K562 (cell line): ENCODE measurements around the gene BANP. TPM values are rescaled to one million over a fixed set of nuclear protein-coding genes. Genes with fewer than 3 reads are reported as not detected.

Experiments
- ATAC-seq: fragments of 200-7000 bp; cut with Tn5 transposase; 3 replicates; pipeline ENCODE4 v1.9.1; 2020; ENCODE audit warnings: moderate library complexity
- BruUV-seq: library from RNA; stranded (reverse); fragments of 400-500 nt; replicated peaks from 2 replicates; lab custom pipeline; 2021; lab: Mats Ljungman, UMichigan
- CTCF ChIA-PET: fragments of 300-600 bp; formaldehyde crosslinking; extraction: SDS; loops from one replicate; lab custom pipeline; 2021; ENCODE audit warnings: low intra/inter-chr PET ratio; lab: Yijun Ruan, JAX
- POLR2A ChIA-PET: fragments of 300-600, 350-650 bp; sonication (Branson Sonifier 250); formaldehyde crosslinking; extraction: SDS; loops from one replicate; lab custom pipeline; 2021; ENCODE audit warnings: antibody characterized with exemption, inconsistent platforms; lab: Yijun Ruan, JAX
- DNase-seq, 4 experiments: peaks; one replicate each; pipeline versions ENCODE4 v3.0.0 to v3.0.0-alpha.2; 2011 to 2018; ENCODE audit warnings: low spot score in 3 of 4, mixed read lengths in 3 of 4; ENCODE audit errors: extremely low read depth in 1 of 4
- FAIRE-seq: peaks from 2 replicates; lab custom pipeline; 2011; peaks lifted over from hg19 to GRCh38; lab: Jason Lieb, UNC
- H2AFZ ChIP-seq: 2 replicates; pipeline ENCODE4 v1.6.0; 2011; ENCODE audit warnings: low read depth, low read length, control low read depth, inconsistent platforms
- H3K27ac ChIP-seq: fragments of 200-600 bp; 3 replicates; pipeline ENCODE4 v1.8.0; 2011; ENCODE audit warnings: low read depth, mild to moderate bottlenecking, control low read depth, inconsistent platforms, low read length, moderate library complexity, mixed read lengths; ENCODE audit errors: extremely low read depth
- H3K27me3 ChIP-seq, 2 experiments: fragments of 300-600 bp in 1 of 2; 2 replicates in 1 of 2; 3 replicates in 1 of 2; pipeline versions ENCODE4 v1.6.0 to v1.8.0; 2011; ENCODE audit warnings: inconsistent platforms in 2 of 2, low read length in 2 of 2, mild to moderate bottlenecking in 1 of 2, mixed read lengths in 1 of 2, moderate library complexity in 1 of 2; ENCODE audit not compliant: control insufficient read depth in 2 of 2, insufficient read depth in 2 of 2
- H3K36me3 ChIP-seq: fragments of 300-600 bp; 3 replicates; pipeline ENCODE4 v1.8.0; 2011; ENCODE audit warnings: mild to moderate bottlenecking, low read length, inconsistent platforms; ENCODE audit not compliant: control insufficient read depth, insufficient read depth
- H3K4me1 ChIP-seq, 2 experiments: fragments of 200-600 bp in 1 of 2; replicated peaks in 1 of 2; 2 replicates in 1 of 2; 3 replicates in 1 of 2; pipeline versions ENCODE4 v1.5.1 to v1.8.0; 2011; ENCODE audit warnings: inconsistent platforms in 2 of 2, low read length in 2 of 2, mild to moderate bottlenecking in 1 of 2, mixed read lengths in 1 of 2, moderate library complexity in 1 of 2; ENCODE audit not compliant: control insufficient read depth in 2 of 2, insufficient read depth in 2 of 2
- H3K4me2 ChIP-seq: 2 replicates; pipeline ENCODE4 v1.6.1; 2011; ENCODE audit warnings: low read length, control low read depth, inconsistent platforms, mixed read lengths; ENCODE audit not compliant: insufficient read depth
- H3K4me3 ChIP-seq: fragments of 200-600 bp; sonication (generic), shearing (Covaris generic); 2 replicates; pipeline ENCODE4 v1.5.1; 2016; ENCODE audit warnings: control low read depth, inconsistent platforms
- H3K79me2 ChIP-seq: fragments of 200-600 bp; 3 replicates; pipeline ENCODE4 v1.8.0; 2011; ENCODE audit warnings: low read length, inconsistent platforms; ENCODE audit not compliant: control insufficient read depth, insufficient read depth
- H3K9ac ChIP-seq, 2 experiments: 2 replicates each; pipeline versions ENCODE4 v1.6.0 to v1.6.1; 2011; ENCODE audit warnings: low read depth in 2 of 2, low read length in 2 of 2, control low read depth in 1 of 2, inconsistent platforms in 1 of 2, mild to moderate bottlenecking in 1 of 2, mixed read lengths in 1 of 2; ENCODE audit not compliant: insufficient read depth in 1 of 2
- H3K9me1 ChIP-seq: one replicate; pipeline ENCODE4 v1.6.0; 2011; ENCODE audit warnings: inconsistent platforms, mild to moderate bottlenecking, low read length, moderate library complexity; ENCODE audit not compliant: control insufficient read depth, insufficient read depth
- H3K9me3 ChIP-seq: replicated peaks from 2 replicates; pipeline ENCODE4 v1.5.1; 2011; ENCODE audit warnings: low read depth, low read length, inconsistent platforms; ENCODE audit not compliant: control insufficient read depth, insufficient read depth
- H4K20me1 ChIP-seq: replicated peaks from 2 replicates; pipeline ENCODE4 v1.6.1; 2011; ENCODE audit warnings: low read length, inconsistent platforms, mixed read lengths; ENCODE audit not compliant: control insufficient read depth, insufficient read depth
- BMI1 ChIP-seq: fragments of 150-350 bp; IDR thresholded peaks from 2 replicates; pipeline ENCODE4 v1.6.1; 2014; ENCODE audit warnings: low read length
- TEAD1 ChIP-seq, 2 experiments: fragments of 450-650 bp in 1 of 2; sonication (generic) in 1 of 2; formaldehyde crosslinking; IDR thresholded peaks; 2 replicates each; pipeline versions ENCODE4 v1.4.0 to v1.8.0; 2020 to 2022; ENCODE audit warnings: mild to moderate bottlenecking in 2 of 2, missing genetic modification reagents in 1 of 2
- ZNF316 ChIP-seq: fragments of 450-650 bp; IDR thresholded peaks from 2 replicates; pipeline ENCODE4 v1.6.1; 2016
- WGBS: fragments of 100-300 bp; shearing (Covaris generic); methylation state at CpG from one replicate; pipeline ENCODE4 v1.1.6; 2016; ENCODE audit warnings: low coverage, mixed read lengths; ENCODE audit not compliant: insufficient coverage; ENCODE audit errors: missing lambda C conversion rate; 5-methylcytosine and 5-hydroxymethylcytosine counted together
- in situ Hi-C: fragments of 300-500 bp; cut with MboI; formaldehyde crosslinking; loops from 4 replicates; pipeline ENCODE4 v1.15.0; 2018; ENCODE audit warnings: inconsistent platforms, mixed read lengths
- intact Hi-C: fragments of 100-400 bp; cut with micrococcal nuclease; formaldehyde crosslinking; loops from 2 replicates; pipeline ENCODE4 v1.14.2; 2022
- polyA plus RNA-seq, 8 experiments: library from polyadenylated mRNA; depleted of rRNA in 4 of 8; stranded (reverse) in 5 of 8; unstranded in 3 of 8; fragments of >200 nt; fragmentation: Nextera tagmentation in 2 of 8; fragmentation: Illumina TruSeq in 1 of 8; extraction: Ambion mirVana in 2 of 8; extraction: Trizol in 1 of 8; gene quantifications; 2 replicates each; pipeline versions ENCODE4 v1.2.1 to v1.2.3, GENCODE V29; 2011 to 2014; ENCODE audit warnings: inconsistent platforms in 1 of 8, missing spikeins in 1 of 8
- total RNA-seq, 7 experiments: library from RNA; depleted of rRNA in 6 of 7; stranded (reverse); fragments of >200 nt in 6 of 7; fragmentation: Illumina TruSeq in 2 of 7; extraction: Trizol in 2 of 7; gene quantifications; 2 replicates each; pipeline versions ENCODE4 v1.2.1 to v1.2.3, GENCODE V29; 2011 to 2021; ENCODE audit warnings: low replicate concordance in 1 of 7
- TF ChIP-seq, protein P1 (sequence below): sonication (generic); formaldehyde crosslinking; IDR thresholded peaks from 2 replicates; pipeline ENCODE4 v1.8.0; 2023; ENCODE audit warnings: missing genetic modification reagents, mild to moderate bottlenecking, borderline replicate concordance

The BANP gene
- total and polyA plus RNA-seq, 9 of the 15 experiments (the other 6 are each of a cell fraction or from before 2014, with no cell fraction given) = 4.6 to 22.1 (median 15.6) TPM

DNA sequence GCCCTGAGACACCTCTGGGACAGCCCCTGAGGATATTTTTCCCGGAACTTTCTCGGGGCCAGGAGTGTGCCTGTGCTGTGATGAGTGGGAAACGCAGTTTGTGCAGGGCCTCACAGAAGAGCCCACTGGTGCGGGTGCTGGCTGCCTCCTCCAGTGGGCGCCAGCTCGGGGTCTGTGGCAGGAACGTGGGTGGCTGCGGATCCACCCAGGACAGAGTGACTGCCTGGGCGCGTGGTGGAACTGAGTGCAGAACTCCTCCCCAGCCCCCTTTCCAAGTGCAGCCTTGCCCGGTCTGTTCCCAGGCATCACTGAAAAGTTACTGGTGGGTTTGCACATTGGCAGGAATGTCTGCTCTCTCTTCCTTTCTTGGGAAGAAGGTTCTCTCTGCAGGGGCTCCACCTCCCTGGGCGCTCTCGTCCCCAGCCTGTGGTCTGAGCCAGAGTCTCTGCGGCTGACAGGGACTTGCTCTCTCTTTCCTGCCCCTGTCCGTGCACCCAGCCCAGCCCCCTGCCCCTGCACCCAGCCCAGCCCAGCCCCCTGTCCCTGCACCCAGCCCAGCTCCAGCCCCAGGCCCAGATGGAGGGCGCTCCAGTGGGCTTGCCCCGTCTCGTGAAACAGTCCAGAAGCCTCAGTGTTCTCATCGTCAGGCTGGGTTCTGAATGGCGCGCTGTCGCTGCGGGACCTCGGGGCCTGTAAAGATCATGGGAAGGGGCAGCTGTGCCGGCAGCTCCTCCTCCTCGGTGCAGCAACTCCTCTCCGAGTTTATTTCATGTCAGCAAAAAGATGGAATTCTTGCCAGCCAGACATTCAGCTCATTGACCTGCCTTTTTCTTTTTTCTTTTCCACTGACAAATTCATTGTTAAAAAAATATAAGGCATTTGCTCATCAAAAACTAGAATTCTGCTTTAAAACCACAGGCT lies 117.5 kb downstream of the BANP start:
- CTCF ChIA-PET = no interaction called here
- no peaks in the 10 kb centered on the region for H3K9me3 ChIP-seq
- H3K9me1 ChIP-seq = peaks cover 6% of the 10 kb centered on the region
- H2AFZ ChIP-seq = no peak overlapping the region
- H3K9ac ChIP-seq = no peak overlapping the region
- no peak overlapping the region for H3K4me3 ChIP-seq
- in situ Hi-C loops (no loop called here), intact Hi-C loops (no loop called here)
- H4K20me1 ChIP-seq = no peaks in the 10 kb centered on the region
- BruUV-seq = no TSS peak
- no peak overlapping the region for H3K4me2 ChIP-seq
- FAIRE-seq (no peak), DNase-seq (no peak), ATAC-seq (no peak)
- POLR2A ChIA-PET = interaction anchor here (0.6 kb wide), 1 partner anchor 114 kb away, joined by 3 read pairs; no protein-coding TSS in a partner anchor
- no peak overlapping the region for H3K27ac ChIP-seq
- TF ChIP-seq, protein P1, sequence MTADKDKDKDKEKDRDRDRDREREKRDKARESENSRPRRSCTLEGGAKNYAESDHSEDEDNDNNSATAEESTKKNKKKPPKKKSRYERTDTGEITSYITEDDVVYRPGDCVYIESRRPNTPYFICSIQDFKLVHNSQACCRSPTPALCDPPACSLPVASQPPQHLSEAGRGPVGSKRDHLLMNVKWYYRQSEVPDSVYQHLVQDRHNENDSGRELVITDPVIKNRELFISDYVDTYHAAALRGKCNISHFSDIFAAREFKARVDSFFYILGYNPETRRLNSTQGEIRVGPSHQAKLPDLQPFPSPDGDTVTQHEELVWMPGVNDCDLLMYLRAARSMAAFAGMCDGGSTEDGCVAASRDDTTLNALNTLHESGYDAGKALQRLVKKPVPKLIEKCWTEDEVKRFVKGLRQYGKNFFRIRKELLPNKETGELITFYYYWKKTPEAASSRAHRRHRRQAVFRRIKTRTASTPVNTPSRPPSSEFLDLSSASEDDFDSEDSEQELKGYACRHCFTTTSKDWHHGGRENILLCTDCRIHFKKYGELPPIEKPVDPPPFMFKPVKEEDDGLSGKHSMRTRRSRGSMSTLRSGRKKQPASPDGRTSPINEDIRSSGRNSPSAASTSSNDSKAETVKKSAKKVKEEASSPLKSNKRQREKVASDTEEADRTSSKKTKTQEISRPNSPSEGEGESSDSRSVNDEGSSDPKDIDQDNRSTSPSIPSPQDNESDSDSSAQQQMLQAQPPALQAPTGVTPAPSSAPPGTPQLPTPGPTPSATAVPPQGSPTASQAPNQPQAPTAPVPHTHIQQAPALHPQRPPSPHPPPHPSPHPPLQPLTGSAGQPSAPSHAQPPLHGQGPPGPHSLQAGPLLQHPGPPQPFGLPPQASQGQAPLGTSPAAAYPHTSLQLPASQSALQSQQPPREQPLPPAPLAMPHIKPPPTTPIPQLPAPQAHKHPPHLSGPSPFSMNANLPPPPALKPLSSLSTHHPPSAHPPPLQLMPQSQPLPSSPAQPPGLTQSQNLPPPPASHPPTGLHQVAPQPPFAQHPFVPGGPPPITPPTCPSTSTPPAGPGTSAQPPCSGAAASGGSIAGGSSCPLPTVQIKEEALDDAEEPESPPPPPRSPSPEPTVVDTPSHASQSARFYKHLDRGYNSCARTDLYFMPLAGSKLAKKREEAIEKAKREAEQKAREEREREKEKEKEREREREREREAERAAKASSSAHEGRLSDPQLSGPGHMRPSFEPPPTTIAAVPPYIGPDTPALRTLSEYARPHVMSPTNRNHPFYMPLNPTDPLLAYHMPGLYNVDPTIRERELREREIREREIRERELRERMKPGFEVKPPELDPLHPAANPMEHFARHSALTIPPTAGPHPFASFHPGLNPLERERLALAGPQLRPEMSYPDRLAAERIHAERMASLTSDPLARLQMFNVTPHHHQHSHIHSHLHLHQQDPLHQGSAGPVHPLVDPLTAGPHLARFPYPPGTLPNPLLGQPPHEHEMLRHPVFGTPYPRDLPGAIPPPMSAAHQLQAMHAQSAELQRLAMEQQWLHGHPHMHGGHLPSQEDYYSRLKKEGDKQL = no peak
- TF ChIP-seq ZNF316 (0 out of 2 replicates have a peak, but pooled peaks have one; percentile 3), TEAD1 (CRISPR knock-in tag; IDR thresholded peaks at IDR 0.05) (no peak), BMI1 (no peak)
- WGBS = 86% methylated on average over 17 of the region's 27 CpGs
- H3K79me2 ChIP-seq = no peaks in the 10 kb centered on the region
- peaks cover 0 to 8% of the 10 kb centered on the region in 2 experiments; a peak in 2 of 5 replicates for H3K4me1 ChIP-seq
- no peaks in the 10 kb centered on the region for H3K27me3 ChIP-seq
- peaks cover 10% of the 10 kb centered on the region; the same call in 2 of the 3 replicates for H3K36me3 ChIP-seq
